Measurements from ENCODE around the gene CD83.
"Not testable (repeated sequence)": the region's sequence is repeated elsewhere in the genome, so short reads cannot be mapped to it uniquely, and the experiment has no call there.

CD83 gene

GRCh38 chr6:14117158-14118090 is at the start of gene CD83:
Gene CD83 (plus strand): TSS chr6:14117772. CDS start chr6:14117812, 40 bp downstream.
- no peak for DNase-seq (ENCODE audit: low read depth)

GRCh38 chr6:14068133-14068532 is 49.4 kb upstream of the CD83 start:
- no peak for DNase-seq (ENCODE audit: low read depth)

- DNase-seq (ENCODE audit: low read depth) = no peak
Measured at GRCh38 chr6:14068623-14069022, 48.9 kb upstream of the CD83 start.

GRCh38 chr6:14070457-14070856 is 47.1 kb upstream of the CD83 start:
- no peak for DNase-seq (ENCODE audit: low read depth)

GRCh38 chr6:14072084-14072483 is 45.5 kb upstream of the CD83 start:
- no peak for DNase-seq (ENCODE audit: low read depth)

- DNase-seq (ENCODE audit: low read depth) = not testable (repeated sequence)
Measured at GRCh38 chr6:14073561-14074354, 43.8 kb upstream of the CD83 start.

GRCh38 chr6:14074476-14075094 is 43.0 kb upstream of the CD83 start:
- DNase-seq (ENCODE audit: low read depth) = no peak

GRCh38 chr6:14075095-14075503 is 42.5 kb upstream of the CD83 start:
- DNase-seq (ENCODE audit: low read depth) = no peak

GRCh38 chr6:14077193-14077867 is 40.2 kb upstream of the CD83 start:
- no peak for DNase-seq (ENCODE audit: low read depth)

GRCh38 chr6:14079433-14079832 is 38.1 kb upstream of the CD83 start:
- no peak for DNase-seq (ENCODE audit: low read depth)

GRCh38 chr6:14079971-14080370 is 37.6 kb upstream of the CD83 start:
- no peak for DNase-seq (ENCODE audit: low read depth)

- DNase-seq (ENCODE audit: low read depth) = no peak
Measured at GRCh38 chr6:14081126-14081525, 36.4 kb upstream of the CD83 start.

GRCh38 chr6:14082771-14083170 is 34.8 kb upstream of the CD83 start:
- DNase-seq (ENCODE audit: low read depth) = no peak

GRCh38 chr6:14083262-14083661 is 34.3 kb upstream of the CD83 start:
- DNase-seq (ENCODE audit: low read depth) = no peak

GRCh38 chr6:14083751-14084150 is 33.8 kb upstream of the CD83 start:
- DNase-seq (ENCODE audit: low read depth) = no peak

- DNase-seq (ENCODE audit: low read depth) = no peak
Measured at GRCh38 chr6:14084388-14084787, 33.2 kb upstream of the CD83 start.

- DNase-seq (ENCODE audit: low read depth) = no peak
Measured at GRCh38 chr6:14085176-14085787, 32.3 kb upstream of the CD83 start.

GRCh38 chr6:14086701-14087100 is 30.9 kb upstream of the CD83 start:
- no peak for DNase-seq (ENCODE audit: low read depth)

- no peak for DNase-seq (ENCODE audit: low read depth)
Measured at GRCh38 chr6:14088600-14089192, 28.9 kb upstream of the CD83 start.

- no peak for DNase-seq (ENCODE audit: low read depth)
Measured at GRCh38 chr6:14089224-14089623, 28.3 kb upstream of the CD83 start.

GRCh38 chr6:14091339-14091978 is 26.1 kb upstream of the CD83 start:
- DNase-seq (ENCODE audit: low read depth) = no peak

Data from fibroblast of the conjunctiva (primary cell).